NCI-H526 treated with DMSO at 0.1 percent for 48 hours (cell line): ENCODE data around the gene CDK6.
A peak's percentile ranks its signal among the peaks of the same experiment; 100 is the strongest.

Experiments
- DNase-seq: peaks from one replicate; lab custom pipeline; 2025; lab: John Stamatoyannopoulos, UW

Gene CDK6

DNA sequence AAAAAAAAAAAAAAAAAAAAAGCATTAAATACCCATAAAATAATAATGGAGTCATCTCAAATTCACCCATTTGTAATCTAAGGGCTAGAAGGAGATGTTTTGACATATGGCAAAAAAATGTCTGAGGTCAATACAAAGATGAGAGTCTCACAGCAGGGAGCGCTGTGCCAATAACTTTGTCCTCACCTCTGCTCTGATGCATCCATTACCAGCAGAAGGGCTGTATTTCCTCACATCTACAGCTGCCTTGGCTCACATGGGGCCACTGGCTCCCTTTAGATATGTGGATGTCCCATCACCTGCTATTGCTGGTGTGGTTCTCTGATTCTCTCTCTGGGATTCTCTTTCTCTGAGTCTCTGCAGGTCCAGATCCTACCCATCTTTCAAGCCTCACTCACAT, 155.9 kb downstream of the CDK6 start:
- DNase-seq: no peak

DNA sequence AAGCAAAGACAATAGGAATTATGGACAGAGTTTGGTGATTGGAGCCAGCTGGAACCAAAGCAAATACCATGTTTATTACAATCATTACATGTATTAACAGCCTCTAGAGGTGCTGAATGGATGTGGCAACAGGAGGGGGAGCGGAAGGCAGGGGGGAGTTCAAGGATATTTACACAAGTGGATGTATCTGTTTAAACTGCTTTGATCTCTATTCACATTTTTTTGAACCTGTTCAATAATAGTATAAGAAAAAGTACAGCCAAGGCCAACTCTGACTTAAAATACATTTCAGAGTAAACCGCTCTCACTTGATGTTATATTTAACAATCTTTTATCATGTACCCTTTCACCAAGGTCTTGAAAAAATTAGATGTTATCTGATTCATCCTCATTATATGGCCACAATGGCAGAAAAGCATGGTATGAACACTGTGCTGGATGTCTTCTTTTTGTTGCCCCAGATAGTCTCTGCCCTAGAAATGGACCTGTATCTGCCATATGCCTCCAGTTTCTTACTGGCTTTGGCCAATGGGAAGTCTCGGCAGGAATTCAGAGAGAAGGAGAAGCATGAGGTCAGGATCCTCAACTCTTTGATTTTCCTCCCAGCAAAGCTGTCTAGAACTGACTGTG, 158.0 kb downstream of the CDK6 start:
- no peak for DNase-seq

DNA sequence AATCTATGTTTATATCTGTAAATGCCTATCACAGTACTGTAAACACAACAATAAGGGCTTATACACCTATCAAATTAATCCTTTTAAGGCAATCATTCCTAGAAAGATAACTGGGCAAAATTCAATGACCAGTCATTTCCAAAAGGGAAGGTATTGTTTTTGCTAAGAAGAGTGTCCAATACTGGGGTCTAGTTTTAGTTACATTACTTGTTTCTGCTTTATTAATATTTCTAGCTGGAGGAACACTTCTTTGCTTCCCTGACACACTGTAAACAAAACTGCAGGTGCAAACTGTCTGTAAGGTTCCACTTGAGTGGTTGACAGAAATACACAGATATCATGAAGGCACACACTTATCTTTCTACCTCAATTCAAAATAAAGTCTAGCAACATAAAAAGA, 162.0 kb downstream of the CDK6 start:
- peak; percentile 87 for DNase-seq

DNA sequence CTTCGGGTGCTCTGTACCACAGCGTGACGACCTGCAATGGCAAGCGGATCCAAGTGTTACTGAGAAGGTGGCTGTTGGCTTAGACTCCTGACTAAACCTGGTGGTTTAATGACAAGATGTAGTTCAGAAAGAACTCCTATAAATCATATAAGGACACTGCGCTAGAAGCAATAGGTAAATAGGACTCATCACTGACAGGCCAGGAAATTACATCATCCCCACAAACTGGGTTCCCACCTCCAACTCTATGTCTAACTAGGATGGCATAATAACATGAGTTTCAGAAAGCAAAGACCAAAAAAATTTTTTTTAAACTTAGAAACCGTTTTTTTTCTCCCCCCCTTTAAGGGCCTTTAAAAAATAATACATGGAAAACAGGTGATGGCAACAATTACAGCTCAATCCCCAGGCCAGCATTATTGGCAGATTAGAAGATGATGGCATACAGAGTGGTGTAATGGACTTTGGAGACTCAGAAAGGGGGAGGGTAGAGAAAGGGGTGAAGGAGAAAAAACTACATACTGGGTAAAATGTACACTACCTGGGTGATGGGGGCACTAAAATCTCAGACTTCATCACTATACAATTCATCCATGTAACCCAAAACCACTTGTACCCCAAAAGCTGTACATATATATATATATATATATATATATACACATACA, 164.7 kb downstream of the CDK6 start:
- DNase-seq: no peak

DNA sequence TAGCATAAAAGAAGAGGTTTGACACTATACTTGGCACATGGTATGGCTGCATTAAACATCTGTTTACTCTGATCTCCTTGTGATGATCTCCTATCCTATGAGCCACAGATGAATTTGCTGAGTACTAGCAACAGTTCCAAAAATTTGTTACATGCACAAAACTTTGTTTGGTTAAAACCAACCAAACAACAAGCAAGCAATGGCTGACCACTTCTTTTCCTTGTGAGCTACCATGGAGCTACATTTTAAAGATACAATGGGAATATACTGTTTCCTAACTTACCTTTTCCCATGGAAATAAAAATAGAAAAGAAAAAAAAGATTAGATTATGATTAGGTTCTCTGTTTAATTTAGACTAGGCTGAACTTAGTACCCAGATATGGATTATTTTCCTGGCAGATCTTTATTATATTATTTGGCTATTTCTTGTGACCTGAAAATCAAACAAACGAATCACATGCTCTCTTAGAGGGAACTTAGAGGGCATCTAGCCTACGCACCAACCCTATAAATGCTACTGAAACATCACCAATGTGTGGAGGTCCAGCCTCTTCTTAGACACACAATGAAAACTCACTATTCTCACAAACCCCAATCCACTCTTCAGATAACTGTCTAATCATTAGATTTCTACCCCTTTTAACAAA, 166.0 kb downstream of the CDK6 start:
- DNase-seq: no peak

DNA sequence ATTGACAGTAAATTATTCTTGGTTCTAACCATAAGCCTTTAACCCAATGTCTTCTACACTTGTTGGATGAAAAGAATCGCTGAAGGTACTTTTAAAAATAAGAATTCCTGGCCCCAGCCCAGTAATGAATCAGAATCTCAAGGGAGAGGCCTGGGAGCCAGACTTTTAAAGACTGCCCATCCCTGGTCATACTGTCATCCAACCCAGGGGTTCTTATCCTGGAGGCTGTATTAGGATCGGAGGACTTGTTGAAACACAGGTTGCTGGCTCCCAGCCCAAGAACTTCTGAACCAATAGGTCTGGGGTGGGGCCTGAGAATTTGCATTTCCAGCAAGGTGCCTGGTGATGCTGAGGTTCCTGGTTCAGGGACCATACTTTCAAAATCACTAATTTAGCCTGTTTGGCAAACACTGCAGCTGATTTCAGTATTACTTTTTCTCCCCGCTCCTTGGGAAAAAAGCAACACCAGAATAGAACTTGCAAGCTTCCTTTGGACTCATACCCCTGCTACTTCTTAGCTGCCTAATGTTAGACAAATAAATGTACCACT, 166.7 kb downstream of the CDK6 start:
- DNase-seq: no peak

DNA sequence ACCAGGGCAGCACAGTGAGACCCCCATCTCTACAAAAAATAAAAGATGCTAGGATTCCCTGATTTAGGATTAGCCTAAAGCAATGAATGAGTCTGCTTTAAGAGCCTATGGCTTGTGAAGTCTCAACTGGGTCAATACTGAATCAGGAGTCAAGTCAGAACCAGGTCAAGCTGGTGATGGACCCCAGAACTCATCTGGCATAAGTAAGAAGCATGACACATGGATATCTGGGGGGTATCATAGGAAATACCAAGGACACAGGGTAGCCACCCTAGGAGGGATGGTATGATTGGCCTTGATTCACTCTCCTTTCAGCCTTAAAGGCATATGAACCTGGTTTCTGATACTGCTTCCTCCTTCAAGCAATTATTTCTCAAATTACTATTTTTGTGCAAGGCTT, 167.8 kb downstream of the CDK6 start:
- DNase-seq: no peak

DNA sequence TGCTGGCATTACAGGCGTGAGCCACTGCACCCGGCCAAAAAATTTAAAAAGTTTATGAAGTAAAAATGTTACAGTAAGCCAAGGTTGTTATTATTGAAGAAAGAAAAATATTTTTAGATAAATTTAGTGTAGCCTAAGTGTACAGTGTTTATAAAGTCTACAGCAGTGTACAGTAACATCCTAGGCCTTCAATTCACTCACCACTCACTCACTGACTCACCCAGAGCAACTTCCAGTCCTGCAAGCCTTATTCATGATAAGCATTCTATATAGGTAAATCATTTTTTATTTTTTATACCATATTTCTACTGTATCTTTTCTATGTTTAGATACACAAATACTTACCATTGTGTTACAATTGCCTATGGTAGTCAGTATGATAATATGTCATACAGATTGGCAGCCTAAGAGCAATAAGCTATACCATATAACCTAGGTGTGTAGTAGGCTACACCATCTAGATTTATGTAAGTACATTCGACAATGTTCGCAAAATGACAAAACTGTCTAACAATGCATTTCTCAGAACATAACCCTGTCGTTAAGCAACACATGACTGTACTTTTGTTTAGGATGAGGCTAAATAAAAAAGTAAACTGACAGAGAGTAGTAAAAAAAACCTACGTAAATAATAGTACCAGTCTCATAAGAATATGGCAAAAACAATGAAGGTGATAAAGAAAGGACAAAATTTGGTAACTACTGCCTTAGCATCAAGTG, 168.4 kb downstream of the CDK6 start:
- DNase-seq: no peak

DNA sequence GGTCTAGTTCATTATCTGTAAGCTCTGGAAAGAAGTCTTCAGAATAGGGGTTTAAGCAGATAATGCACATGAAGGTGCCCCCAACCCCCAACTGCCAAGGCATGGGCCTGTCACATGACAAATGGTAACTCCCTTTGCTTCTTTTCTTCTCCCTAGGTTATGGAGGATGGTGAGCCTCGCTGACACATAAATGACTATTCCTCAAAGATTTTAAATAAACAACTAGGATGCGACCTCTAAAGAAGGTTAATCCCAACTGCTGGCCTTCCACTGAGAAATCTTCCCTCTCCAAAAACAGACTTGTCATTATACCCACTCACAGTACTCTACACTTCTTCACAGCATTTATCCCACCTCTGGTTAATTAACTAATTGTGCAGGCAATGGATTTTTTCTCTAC, 170.4 kb downstream of the CDK6 start:
- DNase-seq: no peak

DNA sequence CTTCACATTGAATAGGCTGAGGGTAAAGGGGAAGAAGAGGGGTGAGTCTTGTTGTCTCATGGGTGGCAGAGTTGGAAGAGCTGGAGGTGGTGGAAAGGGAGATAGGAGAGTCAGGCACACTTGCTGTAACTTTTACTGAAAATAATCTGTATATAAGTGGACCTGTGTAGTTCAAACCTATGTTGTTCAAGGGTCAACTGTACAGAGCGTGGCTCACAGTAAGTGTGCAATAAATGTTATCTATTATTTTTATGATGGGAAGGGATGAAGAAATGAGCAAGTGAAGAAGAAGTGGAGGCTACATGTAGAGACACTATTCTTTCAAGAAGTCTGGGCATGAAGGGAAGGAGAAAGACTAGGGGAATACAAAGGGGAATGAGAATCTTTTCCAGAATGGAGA, 174.7 kb downstream of the CDK6 start:
- no peak for DNase-seq

DNA sequence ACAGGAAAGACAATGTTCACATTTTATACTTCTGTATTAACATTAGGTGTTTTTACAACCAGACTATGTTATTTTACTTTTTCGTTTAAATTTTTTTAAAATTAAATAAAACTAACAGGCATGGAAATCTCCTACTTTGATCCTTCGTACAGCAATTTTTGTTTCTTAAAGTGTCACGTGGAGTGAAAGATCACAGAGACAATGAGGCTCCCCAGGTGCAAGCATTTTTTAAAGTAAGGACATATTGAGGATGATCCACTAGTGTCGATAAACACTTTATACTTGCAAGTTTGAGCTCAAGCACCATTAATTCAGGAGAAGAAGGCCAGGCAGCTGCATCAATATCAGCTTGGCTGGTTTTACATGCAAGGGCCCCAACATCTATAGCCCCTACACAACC, 177.7 kb downstream of the CDK6 start:
- DNase-seq: no peak

DNA sequence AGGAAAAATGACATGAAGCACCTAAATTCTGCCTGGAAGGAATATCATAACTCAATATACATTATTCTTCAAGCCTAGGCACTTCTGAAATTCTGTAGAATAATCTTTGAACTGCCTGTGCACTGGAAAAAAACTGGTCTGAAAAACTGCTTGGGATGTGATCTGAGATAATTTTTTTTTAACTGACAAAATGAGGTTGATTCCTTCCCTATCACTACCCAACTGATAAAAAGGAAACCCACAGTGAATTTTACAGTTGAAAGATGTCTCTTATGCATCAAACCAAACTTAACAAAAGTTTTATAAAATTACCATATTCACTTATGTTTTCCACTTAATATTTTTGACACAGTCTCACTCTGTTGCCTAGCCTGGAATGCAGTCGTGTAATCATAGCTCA, 179.0 kb downstream of the CDK6 start:
- DNase-seq: no peak

DNA sequence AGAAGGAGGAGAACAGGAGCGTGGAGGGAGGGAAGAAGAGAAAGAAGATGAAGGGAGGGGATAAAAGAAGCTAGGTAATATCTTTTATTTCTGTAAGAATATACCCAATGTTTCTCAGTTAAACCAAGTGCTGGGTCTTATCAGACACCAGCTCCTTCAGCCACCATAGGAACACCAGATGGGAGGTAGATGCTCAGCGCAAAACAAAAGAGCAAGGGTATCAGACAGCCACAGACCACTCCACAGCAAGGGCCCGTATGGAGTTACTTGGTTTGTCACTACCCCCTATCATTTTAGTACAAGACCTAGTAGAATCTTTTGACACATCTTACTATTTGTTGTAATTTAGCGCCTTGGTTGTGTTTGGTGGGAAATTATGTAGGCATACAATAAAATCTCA, 180.3 kb downstream of the CDK6 start:
- no peak for DNase-seq

DNA sequence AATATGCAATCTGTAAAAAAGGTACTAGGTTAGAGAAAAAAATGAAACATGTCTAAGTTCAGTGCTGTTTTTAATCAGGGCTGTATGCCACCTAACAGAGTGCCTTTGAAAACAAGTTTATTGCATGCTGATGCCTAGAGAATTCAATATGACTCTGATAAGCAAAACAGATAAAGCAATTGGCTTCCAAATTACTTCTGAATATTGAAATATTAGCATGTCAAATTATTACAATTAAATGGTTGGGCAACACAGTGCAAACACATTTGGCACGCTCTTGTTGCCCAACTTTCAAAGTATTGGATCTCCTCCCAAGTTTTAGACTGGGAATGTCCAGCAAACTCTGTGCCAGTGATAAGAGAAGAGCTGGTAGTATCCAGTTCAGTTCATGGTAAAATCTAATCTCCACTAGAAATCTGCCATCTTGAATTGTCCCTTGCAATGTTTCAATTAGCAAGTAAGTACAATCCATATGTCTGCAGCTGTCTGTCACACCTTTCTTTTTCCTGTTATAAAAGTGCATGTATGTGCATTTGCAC, 181.0 kb downstream of the CDK6 start:
- DNase-seq: no peak

DNA sequence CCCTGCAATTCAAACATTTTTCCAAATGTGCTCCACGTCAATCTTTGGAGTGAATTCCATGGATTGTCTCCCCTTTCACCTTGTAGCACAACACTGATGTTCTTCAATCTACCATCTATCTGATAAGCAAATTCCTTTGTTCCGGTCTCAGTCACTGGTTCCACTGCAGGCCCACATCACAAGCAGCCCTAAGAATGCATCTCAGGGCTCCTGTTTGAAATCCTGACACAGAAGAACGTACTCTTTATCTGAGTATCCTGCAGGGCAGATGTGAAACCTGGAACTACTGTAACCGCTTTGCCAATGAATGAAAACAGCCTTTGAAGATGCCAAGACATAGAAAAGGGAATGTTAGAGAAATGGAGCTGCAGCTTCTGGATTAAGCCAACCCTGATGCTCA, 183.2 kb downstream of the CDK6 start:
- no peak for DNase-seq

DNA sequence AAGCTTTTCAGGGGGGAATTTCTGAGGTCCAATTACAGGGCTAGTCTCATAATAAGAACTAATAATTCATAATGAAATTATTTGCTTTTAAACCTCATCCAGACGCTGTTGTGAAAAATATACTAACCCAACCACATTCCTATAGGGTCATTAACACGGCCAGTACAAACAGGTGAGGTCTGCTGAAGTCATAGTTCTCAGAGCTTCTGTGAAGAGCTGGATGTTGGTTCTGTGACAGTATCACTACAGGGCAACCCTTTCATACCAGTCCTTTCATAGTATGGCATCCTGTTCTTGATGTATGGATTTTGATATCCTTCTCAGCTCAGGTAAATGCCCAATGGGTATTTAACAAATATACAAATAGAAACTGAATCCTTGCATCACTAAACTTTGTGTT, 183.8 kb downstream of the CDK6 start:
- DNase-seq: no peak

DNA sequence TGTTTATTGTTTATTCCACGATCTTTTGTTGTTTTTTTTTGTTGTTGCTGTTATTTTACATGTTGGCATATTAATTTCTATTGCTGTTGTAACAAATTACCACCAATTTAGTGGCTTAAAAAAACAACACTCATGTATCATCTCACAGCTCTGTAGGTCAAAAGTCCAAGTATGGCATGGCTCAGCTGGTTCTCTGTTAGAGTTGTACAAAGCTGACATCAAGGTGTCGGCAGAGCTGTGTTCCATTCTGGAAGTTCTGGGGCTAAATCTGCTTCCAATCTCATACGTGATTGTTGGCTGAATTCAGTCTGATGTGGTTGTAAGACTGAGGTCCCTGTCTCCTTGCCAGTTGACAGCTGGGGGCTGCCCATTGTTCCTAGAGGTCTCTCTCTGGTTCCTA, 186.0 kb downstream of the CDK6 start:
- no peak for DNase-seq

DNA sequence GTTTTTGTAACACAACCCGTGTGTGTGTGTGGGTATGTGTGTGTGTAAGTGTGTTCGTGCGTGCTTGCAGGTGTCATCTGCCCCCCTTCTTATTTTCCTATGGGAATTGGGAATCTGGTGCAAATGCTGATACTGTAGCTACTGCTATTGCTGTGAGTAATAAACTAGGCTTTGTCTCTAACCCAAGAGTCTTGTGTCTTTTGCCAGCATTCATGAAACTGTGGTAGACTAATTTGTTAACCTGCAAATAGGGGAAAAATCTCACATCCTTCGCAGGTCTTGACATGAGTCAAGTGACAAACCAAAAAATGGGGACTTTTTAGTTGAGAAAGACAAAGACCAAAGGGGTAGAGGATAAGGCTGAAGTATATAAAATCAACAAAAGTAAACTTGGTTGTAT, 188.3 kb downstream of the CDK6 start:
- DNase-seq: no peak

DNA sequence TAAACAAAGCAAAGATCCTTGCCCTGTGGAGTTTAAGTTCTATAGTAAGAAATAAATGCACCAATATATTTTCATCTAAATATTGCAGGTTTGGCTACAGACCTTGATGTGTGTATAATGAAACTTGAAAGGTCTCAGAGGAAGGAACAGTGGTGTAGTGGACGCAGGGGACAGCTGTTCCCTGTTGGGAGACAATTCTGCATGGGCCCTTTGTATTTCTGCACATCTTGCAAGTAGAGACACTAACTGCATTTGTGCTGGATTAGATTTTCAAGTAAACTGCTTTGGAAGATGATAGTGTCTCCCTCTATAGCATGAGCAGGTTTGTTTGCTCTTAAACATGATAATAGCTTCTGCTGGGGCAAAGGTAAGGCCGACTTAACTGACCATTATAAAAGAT, 188.7 kb downstream of the CDK6 start:
- no peak for DNase-seq

DNA sequence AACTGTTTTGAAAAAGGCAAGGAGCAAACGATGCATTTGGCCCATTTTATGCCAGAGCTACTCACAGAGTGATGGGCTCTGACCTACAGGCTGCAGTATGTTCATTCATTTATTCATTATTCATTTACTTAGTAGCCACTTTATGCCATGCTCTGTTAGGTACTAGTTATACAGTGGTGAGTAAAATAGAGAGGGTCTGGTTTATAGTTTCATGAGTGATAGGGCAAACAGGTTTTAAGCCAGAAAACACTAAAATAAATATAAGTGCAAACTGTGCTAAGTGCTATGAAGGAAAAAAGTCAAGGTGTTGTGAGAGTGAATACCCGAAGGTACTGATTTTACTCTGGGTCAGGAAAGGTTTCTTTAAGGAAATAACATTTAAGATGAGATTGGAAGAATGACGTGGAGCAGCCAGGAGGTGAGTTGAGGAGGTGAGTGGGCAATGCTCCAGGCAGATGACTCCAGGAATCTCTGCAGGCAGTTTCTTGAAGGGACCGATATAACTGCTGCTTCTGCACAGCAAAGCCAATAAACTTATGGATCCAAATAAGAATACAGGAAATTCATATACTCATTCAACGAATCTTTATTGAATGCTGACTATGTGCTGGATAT, 189.3 kb downstream of the CDK6 start:
- no peak for DNase-seq

DNA sequence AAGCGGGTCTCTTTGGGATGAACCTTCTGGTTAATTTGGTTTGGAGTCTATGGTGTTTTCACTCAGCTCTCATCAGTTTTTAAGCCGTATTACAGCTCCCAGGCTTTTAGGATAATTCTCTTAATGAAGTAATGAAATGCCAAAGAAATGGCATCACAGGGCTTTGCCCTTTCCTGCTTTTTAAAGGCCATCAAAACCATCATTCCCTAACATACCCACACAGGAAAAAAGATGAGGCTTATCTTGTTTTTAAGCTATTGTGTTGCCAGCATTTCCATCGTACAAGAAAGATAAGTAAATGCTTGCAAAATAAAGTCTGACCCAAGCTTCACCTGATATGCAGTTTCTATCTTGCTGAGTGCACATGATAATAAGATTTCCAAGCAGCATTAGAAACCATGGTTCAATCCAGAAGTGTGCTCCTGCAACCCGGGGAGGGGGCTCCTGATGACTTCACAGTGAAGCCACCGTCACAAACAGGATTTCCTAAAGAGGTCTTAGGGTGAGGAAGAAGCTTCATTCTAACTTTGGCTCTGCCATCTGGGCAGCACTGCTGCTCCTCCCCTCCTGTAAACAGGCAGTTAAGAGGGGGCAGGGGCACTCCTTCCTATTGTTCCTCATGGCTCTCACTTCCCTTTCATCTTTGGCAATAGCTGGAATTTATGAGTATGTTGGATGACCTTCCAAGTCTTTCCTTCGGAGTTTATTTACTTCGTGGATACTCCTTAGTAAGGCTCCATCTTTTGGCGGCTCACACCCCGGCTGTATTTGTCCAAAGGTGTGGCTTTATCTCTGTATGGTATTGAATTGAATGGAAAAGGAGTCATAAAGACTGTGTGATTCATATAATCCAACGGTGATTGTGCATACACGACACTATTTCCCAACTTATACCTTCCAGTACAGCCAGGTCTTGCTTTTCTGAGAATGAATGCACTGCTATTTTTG, 191.0 kb downstream of the CDK6 start:
- no peak for DNase-seq
